GM23338 (cell line): ENCODE data around the gene SLCO3A1. TPM values are rescaled to one million over a fixed set of nuclear protein-coding genes. Genes with fewer than 3 reads are reported as not detected.

Experiments
- ATAC-seq: fragments of 200-7000 bp; cut with Tn5 transposase; 3 replicates; pipeline ENCODE4 v1.9.1; 2020
- DNase-seq: peaks from one replicate; pipeline ENCODE4 v3.0.0-alpha.2; 2015; ENCODE audit warnings: low spot score
- H2AFZ ChIP-seq: fragments of 200-600 bp; sonication (generic); 2 replicates; pipeline ENCODE4 v1.8.0; 2016; ENCODE audit warnings: antibody characterized with exemption, mild to moderate bottlenecking, moderate library complexity
- H3F3A ChIP-seq: fragments of 200-600 bp; sonication (generic); replicated peaks from 2 replicates; pipeline ENCODE4 v1.8.0; 2017; ENCODE audit warnings: antibody characterized with exemption, mixed run types, low read depth
- H3K27ac ChIP-seq: fragments of 200-600 bp; sonication (generic); 2 replicates; pipeline ENCODE4 v1.6.1; 2016; ENCODE audit warnings: low read depth
- H3K27me3 ChIP-seq: fragments of 200-600 bp; sonication (generic); 2 replicates; pipeline ENCODE4 v1.8.0; 2016; ENCODE audit warnings: mild to moderate bottlenecking, mixed run types, moderate library complexity; ENCODE audit not compliant: insufficient read depth
- H3K36me3 ChIP-seq: fragments of 200-600 bp; sonication (generic); 2 replicates; pipeline ENCODE4 v1.8.0; 2016; ENCODE audit warnings: mild to moderate bottlenecking; ENCODE audit not compliant: insufficient read depth
- H3K4me1 ChIP-seq: fragments of 200-600 bp; sonication (generic); 2 replicates; pipeline ENCODE4 v1.8.0; 2016; ENCODE audit warnings: mild to moderate bottlenecking, moderate library complexity; ENCODE audit not compliant: insufficient read depth
- H3K4me2 ChIP-seq: fragments of 200-600 bp; sonication (generic); 2 replicates; pipeline ENCODE4 v1.7.1; 2017; ENCODE audit warnings: mixed run types
- H3K4me3 ChIP-seq: fragments of 200-600 bp; sonication (generic); 2 replicates; pipeline ENCODE4 v1.6.1; 2016; ENCODE audit warnings: mixed run types
- H3K79me2 ChIP-seq: fragments of 200-600 bp; sonication (generic); replicated peaks from 2 replicates; pipeline ENCODE4 v1.8.0; 2017; ENCODE audit warnings: mild to moderate bottlenecking; ENCODE audit not compliant: insufficient read depth
- H3K9me2 ChIP-seq: fragments of 200-600 bp; sonication (generic); 2 replicates; pipeline ENCODE4 v1.8.0; 2017; ENCODE audit not compliant: insufficient read depth
- H4K20me1 ChIP-seq: fragments of 200-600 bp; sonication (generic); replicated peaks from 2 replicates; pipeline ENCODE4 v1.8.0; 2017; ENCODE audit warnings: mild to moderate bottlenecking; ENCODE audit not compliant: insufficient read depth
- H3K27ac Mint-ChIP-seq: 2 replicates; pipeline ENCODE4 v1.8.0; 2020; ENCODE audit warnings: inconsistent platforms, mild to moderate bottlenecking, moderate library complexity, mixed read lengths
- H3K27me3 Mint-ChIP-seq: 3 replicates; pipeline ENCODE4 v1.8.0; 2022; ENCODE audit warnings: low read depth, mild to moderate bottlenecking, moderate library complexity, mixed read lengths, inconsistent platforms; ENCODE audit not compliant: insufficient read depth, poor library complexity
- H3K36me3 Mint-ChIP-seq: 3 replicates; pipeline ENCODE4 v1.8.0; 2021; ENCODE audit warnings: low read depth, mild to moderate bottlenecking, inconsistent platforms, moderate library complexity, mixed read lengths
- H3K4me1 Mint-ChIP-seq: 3 replicates; pipeline ENCODE4 v1.8.0; 2020; ENCODE audit warnings: mild to moderate bottlenecking, inconsistent platforms, mixed read lengths
- H3K4me3 Mint-ChIP-seq: 3 replicates; pipeline ENCODE4 v1.8.0; 2021; ENCODE audit warnings: moderate library complexity, mild to moderate bottlenecking, inconsistent platforms, mixed read lengths
- H3K9me3 Mint-ChIP-seq: 3 replicates; pipeline ENCODE4 v1.8.0; 2020; ENCODE audit warnings: moderate library complexity, mild to moderate bottlenecking, inconsistent platforms, mixed read lengths
- NANOG ChIP-seq: IDR thresholded peaks from 2 replicates; pipeline ENCODE4 v1.6.1; 2016; ENCODE audit warnings: antibody characterized with exemption, borderline replicate concordance
- ZNF114 ChIP-seq: fragments of 250-450 bp; sonication (Bioruptor Pico); IDR thresholded peaks from 2 replicates; pipeline ENCODE4 v1.5.0; 2020; ENCODE audit warnings: mild to moderate bottlenecking, moderate library complexity
- polyA plus RNA-seq: library from polyadenylated mRNA; unstranded; fragments of >200 nt; fragmentation: Nextera tagmentation; extraction: Ambion mirVana; gene quantifications from 2 replicates; pipeline ENCODE4 v1.2.1, GENCODE V29; 2016
- total RNA-seq: library from RNA; depleted of rRNA; stranded (reverse); fragments of >200 nt; shearing (Covaris generic); gene quantifications from 2 replicates; pipeline ENCODE4 v1.2.3, GENCODE V29; 2014
- TF ChIP-seq, protein P1 (sequence below), 2 experiments: fragments of 200-600 bp in 1 of 2; sonication (generic) in 1 of 2; conservative IDR thresholded peaks; 2 replicates each; pipeline versions ENCODE4 v1.5.1 to v1.6.1; 2016 to 2017; ENCODE audit warnings: antibody characterized with exemption in 2 of 2, low read depth in 2 of 2, mild to moderate bottlenecking in 2 of 2, moderate library complexity in 1 of 2
- TF ChIP-seq, protein P2 (sequence below): fragments of 250-450 bp; sonication (Bioruptor Pico); IDR thresholded peaks from 2 replicates; pipeline ENCODE4 v1.5.0; 2020; ENCODE audit warnings: mild to moderate bottlenecking, moderate library complexity
- TF ChIP-seq, protein P3 (sequence below): IDR thresholded peaks from 2 replicates; pipeline ENCODE4 v1.6.1; 2016; ENCODE audit warnings: antibody characterized with exemption

The SLCO3A1 gene
- total and polyA plus RNA-seq, 2 experiments from 2014 or later: 7.3 to 9.4 TPM

DNA sequence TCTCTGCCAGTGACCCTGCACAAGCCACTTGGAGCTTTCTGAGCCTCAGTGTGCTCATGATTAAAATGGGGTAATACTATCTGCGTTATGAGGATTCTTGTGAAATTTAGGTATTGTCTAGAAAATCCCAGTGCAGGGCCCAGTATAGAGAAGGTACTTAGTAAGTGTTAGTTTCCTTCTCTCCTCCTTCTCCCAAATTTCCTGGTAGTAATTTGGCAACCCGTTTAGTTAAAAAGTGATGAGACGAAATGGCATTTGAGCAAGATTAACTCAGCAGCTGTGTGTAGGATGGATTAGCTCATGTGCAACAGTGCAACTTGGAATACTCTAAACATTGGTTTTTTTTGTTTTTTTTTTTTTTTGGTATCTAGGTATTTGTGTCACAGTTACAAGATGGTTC is 84.6 kb downstream of the SLCO3A1 start:
- TF ChIP-seq NANOG (no peak), ZNF114 (CRISPR knock-in tag) (no peak)
- TF ChIP-seq, protein P1, sequence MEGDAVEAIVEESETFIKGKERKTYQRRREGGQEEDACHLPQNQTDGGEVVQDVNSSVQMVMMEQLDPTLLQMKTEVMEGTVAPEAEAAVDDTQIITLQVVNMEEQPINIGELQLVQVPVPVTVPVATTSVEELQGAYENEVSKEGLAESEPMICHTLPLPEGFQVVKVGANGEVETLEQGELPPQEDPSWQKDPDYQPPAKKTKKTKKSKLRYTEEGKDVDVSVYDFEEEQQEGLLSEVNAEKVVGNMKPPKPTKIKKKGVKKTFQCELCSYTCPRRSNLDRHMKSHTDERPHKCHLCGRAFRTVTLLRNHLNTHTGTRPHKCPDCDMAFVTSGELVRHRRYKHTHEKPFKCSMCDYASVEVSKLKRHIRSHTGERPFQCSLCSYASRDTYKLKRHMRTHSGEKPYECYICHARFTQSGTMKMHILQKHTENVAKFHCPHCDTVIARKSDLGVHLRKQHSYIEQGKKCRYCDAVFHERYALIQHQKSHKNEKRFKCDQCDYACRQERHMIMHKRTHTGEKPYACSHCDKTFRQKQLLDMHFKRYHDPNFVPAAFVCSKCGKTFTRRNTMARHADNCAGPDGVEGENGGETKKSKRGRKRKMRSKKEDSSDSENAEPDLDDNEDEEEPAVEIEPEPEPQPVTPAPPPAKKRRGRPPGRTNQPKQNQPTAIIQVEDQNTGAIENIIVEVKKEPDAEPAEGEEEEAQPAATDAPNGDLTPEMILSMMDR (conservative IDR thresholded peaks at IDR 0.05; ENCODE audit: low read depth in 2 of 2): no peak
- Histone ChIP-seq H3K79me2 (peaks cover 43% of the 10 kb centered on the region), H2AFZ (no peak overlapping the region), H3K27ac (no peak overlapping the region), H3K27me3 (no peaks in the 10 kb centered on the region), H3F3A (no peaks in the 10 kb centered on the region), H3K4me1 (peaks cover 26% of the 10 kb centered on the region), H3K4me2 (no peak overlapping the region), H3K4me3 (no peak overlapping the region), H3K9me2 (peaks cover 5% of the 10 kb centered on the region; the same call in 1 of the 2 replicates), H4K20me1 (no peaks in the 10 kb centered on the region), H3K36me3 (no peaks in the 10 kb centered on the region)
- Mint-ChIP-seq H3K27ac (no peak overlapping the region), H3K4me1 (peaks cover 36% of the 10 kb centered on the region), H3K4me3 (no peak overlapping the region), H3K27me3 (peaks cover 7% of the 10 kb centered on the region), H3K36me3 (peaks cover 4% of the 10 kb centered on the region; the same call in 1 of the 3 replicates), H3K9me3 (peaks cover 10% of the 10 kb centered on the region; the same call in 1 of the 3 replicates)
- no peak for ATAC-seq
- DNase-seq: no peak

DNA sequence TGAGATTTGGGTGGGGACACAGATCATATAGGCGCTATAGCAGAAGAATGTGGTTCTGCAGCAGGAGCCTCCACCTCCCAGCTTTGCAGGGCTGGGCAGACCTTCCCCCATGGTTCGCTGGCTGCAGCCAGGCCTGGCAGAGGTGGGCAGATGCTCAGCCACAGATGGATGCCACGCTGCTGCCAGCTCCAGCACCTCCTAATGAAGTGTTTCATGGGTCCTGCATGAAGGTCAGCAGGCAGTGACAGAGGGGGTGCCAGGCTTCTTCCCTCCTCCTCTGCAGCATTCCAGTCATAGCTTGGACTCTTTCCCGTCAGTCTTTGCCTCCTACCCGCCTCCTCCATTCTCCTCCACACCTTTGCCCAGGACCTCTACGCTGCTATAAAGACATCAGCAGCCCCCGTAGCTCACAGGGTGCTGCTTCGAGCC is 85.9 kb downstream of the SLCO3A1 start:
- peaks cover 26% of the 10 kb centered on the region for H3K4me1 ChIP-seq
- Mint-ChIP-seq H3K27ac (no peak overlapping the region), H3K27me3 (peaks cover 10% of the 10 kb centered on the region), H3K9me3 (peaks cover 4% of the 10 kb centered on the region; the same call in 1 of the 3 replicates), H3K36me3 (0 out of 3 replicates have a peak, but pooled peaks cover 3% of the 10 kb centered on the region), H3K4me3 (no peak overlapping the region; the same call in 2 of the 3 replicates), H3K4me1 (peaks cover 44% of the 10 kb centered on the region)
- DNase-seq (no peak), ATAC-seq (no peak)
- no peaks in the 10 kb centered on the region for H3F3A ChIP-seq
- H3K4me2 ChIP-seq: no peak overlapping the region
- no peak overlapping the region for H2AFZ ChIP-seq
- H3K36me3 ChIP-seq: no peaks in the 10 kb centered on the region
- no peak overlapping the region for H3K27ac ChIP-seq
- H4K20me1 ChIP-seq: no peaks in the 10 kb centered on the region
- H3K4me3 ChIP-seq: no peak overlapping the region
- H3K27me3 ChIP-seq: no peaks in the 10 kb centered on the region
- peaks cover 5% of the 10 kb centered on the region; the same call in 1 of the 2 replicates for H3K9me2 ChIP-seq
- H3K79me2 ChIP-seq: peaks cover 34% of the 10 kb centered on the region
- TF ChIP-seq, protein P1 (conservative IDR thresholded peaks at IDR 0.05; ENCODE audit: low read depth in 2 of 2): no peak
- TF ChIP-seq, protein P2, sequence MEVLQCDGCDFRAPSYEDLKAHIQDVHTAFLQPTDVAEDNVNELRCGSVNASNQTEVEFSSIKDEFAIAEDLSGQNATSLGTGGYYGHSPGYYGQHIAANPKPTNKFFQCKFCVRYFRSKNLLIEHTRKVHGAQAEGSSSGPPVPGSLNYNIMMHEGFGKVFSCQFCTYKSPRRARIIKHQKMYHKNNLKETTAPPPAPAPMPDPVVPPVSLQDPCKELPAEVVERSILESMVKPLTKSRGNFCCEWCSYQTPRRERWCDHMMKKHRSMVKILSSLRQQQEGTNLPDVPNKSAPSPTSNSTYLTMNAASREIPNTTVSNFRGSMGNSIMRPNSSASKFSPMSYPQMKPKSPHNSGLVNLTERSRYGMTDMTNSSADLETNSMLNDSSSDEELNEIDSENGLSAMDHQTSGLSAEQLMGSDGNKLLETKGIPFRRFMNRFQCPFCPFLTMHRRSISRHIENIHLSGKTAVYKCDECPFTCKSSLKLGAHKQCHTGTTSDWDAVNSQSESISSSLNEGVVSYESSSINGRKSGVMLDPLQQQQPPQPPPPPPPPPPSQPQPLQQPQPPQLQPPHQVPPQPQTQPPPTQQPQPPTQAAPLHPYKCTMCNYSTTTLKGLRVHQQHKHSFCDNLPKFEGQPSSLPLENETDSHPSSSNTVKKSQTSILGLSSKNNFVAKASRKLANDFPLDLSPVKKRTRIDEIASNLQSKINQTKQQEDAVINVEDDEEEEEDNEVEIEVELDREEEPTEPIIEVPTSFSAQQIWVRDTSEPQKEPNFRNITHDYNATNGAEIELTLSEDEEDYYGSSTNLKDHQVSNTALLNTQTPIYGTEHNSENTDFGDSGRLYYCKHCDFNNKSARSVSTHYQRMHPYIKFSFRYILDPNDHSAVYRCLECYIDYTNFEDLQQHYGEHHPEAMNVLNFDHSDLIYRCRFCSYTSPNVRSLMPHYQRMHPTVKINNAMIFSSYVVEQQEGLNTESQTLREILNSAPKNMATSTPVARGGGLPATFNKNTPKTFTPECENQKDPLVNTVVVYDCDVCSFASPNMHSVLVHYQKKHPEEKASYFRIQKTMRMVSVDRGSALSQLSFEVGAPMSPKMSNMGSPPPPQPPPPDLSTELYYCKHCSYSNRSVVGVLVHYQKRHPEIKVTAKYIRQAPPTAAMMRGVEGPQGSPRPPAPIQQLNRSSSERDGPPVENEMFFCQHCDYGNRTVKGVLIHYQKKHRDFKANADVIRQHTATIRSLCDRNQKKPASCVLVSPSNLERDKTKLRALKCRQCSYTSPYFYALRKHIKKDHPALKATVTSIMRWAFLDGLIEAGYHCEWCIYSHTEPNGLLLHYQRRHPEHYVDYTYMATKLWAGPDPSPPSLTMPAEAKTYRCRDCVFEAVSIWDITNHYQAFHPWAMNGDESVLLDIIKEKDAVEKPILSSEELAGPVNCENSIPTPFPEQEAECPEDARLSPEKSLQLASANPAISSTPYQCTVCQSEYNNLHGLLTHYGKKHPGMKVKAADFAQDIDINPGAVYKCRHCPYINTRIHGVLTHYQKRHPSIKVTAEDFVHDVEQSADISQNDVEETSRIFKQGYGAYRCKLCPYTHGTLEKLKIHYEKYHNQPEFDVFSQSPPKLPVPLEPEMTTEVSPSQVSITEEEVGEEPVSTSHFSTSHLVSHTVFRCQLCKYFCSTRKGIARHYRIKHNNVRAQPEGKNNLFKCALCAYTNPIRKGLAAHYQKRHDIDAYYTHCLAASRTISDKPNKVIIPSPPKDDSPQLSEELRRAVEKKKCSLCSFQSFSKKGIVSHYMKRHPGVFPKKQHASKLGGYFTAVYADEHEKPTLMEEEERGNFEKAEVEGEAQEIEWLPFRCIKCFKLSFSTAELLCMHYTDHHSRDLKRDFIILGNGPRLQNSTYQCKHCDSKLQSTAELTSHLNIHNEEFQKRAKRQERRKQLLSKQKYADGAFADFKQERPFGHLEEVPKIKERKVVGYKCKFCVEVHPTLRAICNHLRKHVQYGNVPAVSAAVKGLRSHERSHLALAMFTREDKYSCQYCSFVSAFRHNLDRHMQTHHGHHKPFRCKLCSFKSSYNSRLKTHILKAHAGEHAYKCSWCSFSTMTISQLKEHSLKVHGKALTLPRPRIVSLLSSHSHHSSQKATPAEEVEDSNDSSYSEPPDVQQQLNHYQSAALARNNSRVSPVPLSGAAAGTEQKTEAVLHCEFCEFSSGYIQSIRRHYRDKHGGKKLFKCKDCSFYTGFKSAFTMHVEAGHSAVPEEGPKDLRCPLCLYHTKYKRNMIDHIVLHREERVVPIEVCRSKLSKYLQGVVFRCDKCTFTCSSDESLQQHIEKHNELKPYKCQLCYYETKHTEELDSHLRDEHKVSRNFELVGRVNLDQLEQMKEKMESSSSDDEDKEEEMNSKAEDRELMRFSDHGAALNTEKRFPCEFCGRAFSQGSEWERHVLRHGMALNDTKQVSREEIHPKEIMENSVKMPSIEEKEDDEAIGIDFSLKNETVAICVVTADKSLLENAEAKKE (CRISPR knock-in tag): no peak
- TF ChIP-seq, protein P3, sequence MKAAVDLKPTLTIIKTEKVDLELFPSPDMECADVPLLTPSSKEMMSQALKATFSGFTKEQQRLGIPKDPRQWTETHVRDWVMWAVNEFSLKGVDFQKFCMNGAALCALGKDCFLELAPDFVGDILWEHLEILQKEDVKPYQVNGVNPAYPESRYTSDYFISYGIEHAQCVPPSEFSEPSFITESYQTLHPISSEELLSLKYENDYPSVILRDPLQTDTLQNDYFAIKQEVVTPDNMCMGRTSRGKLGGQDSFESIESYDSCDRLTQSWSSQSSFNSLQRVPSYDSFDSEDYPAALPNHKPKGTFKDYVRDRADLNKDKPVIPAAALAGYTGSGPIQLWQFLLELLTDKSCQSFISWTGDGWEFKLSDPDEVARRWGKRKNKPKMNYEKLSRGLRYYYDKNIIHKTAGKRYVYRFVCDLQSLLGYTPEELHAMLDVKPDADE: no peak
